ENCODE results near the gene SOD1.
"Not testable (repeated sequence)": the region's sequence is repeated elsewhere in the genome, so short reads cannot be mapped to it uniquely, and the experiment has no call there.

Gene SOD1

DNA sequence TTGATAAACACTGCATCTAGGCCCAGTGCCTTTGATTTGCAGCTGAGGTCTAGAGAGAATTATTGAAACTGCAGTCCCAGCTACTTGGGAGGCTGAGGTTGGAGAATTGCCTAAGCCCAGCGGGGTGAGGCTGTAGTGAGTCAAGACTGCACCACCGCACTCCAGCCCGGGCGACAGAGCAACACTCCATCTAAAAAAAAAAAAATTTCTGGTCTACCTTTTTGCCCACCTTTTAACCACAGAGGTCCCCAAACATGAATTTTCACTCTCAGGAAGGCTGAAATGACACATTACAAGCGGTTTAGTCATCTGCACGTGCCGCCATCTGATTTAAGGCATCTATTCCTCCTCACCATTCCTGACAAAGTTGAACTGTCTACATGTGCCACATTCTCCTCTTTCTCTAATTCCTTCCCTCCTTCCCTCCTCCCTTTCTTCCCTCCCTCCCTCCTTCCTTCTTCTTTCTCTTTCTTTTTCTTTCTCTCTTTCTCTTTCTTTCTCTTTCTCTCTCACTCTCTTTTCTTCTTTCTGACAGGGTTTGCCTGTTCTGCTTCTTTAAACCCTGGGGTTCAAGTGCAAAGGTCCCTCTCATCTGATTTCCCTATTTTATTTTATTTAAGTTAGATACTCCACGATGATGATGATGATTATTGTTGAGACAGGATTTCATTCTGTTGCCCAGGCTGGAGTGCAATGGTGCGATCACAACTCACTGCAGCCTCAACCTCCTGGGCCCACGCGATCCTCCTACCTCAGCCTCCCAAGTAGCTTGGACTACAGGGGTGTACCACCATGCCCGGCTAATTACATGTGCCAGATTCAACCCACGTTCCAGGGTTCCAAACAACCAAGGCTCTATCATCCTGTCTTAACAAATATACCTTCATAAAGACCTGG, 3.0 kb upstream of the SOD1 start:
- no peak for DNase-seq (ENCODE audit: low spot score)

DNA sequence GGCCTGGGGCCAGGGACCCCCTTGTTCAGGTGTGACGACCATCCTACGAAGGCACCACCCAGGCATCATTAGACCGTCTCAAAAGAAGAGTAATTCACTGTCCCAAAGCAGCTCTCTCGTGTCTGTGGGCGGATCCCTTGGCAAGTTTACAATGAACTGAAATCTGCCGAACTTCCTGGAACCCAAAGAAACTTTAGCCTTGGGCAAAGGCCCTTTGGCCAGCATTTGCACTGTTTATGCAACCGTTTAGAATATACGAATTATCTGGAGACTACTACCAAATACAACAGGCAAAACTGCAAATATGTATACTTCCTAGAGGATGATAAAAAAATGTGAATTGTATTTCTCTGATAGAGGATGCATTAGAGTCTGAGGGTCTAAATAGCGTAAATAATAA, 1.4 kb upstream of the SOD1 start:
- peak; percentile 47 for DNase-seq (ENCODE audit: low spot score)

GRCh38 chr21:31659286-31659535, 282 bp upstream of the SOD1 start:
- DNase-seq (ENCODE audit: low spot score) = no peak

DNA sequence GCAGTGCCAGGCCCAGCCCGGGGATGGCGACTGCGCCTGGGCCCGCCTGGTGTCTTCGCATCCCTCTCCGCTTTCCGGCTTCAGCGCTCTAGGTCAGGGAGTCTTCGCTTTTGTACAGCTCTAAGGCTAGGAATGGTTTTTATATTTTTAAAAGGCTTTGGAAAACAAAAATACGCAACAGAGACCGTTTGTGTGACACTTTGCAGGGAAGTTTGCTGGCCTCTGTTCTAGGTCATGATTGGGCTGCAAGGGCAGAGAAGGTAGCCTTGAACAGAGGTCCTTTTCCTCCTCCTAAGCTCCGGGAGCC, 719 bp downstream of the SOD1 start:
- DNase-seq (ENCODE audit: low spot score) = no peak

DNA sequence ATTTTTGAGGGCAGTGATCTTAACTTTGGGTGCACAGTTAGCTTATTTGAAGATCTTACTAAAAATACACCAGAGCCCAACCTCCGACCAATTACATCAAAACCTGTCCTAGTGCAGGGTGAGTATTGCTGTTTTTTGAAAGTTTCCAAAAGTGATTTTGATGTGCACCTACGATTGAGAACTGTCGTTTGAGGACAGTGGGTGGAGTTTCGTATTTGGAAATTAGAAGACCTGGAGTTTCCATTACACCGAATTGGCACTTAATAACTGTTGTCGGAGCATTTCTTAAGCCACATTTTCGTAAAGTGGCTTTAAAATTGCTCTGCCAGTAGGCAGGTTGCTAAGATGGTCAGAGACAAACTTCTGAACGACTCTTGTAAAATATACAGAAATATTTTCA, 1.1 kb downstream of the SOD1 start:
- DNase-seq (ENCODE audit: low spot score) = peak; percentile 40

GRCh38 chr21:31663584-31664249, 4.2 kb downstream of the SOD1 start:
- DNase-seq (ENCODE audit: low spot score) = no peak

DNA sequence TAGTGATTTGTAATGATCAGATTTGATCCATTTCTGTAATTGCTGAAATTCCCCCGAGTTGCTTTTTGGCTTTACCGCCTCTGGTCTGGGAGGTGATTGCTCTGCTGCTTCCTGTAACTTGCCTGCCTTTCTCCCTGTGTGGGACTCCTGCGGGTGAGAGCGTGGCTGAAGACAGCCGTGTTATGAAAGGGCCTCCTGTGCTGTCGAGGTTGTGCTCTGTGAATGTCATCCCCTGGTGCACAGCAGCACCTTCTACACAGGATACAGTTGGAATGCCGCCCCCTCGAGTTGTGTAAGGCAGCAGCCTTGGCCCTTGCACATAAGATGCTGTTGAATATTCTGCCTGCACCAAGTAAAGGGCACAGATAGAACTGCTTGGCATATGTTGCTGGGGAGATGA, 5.9 kb downstream of the SOD1 start:
- no peak for DNase-seq (ENCODE audit: low spot score)

- not testable (repeated sequence) for DNase-seq (ENCODE audit: low spot score)
Measured at GRCh38 chr21:31665869-31666268, 6.4 kb downstream of the SOD1 start.

DNA sequence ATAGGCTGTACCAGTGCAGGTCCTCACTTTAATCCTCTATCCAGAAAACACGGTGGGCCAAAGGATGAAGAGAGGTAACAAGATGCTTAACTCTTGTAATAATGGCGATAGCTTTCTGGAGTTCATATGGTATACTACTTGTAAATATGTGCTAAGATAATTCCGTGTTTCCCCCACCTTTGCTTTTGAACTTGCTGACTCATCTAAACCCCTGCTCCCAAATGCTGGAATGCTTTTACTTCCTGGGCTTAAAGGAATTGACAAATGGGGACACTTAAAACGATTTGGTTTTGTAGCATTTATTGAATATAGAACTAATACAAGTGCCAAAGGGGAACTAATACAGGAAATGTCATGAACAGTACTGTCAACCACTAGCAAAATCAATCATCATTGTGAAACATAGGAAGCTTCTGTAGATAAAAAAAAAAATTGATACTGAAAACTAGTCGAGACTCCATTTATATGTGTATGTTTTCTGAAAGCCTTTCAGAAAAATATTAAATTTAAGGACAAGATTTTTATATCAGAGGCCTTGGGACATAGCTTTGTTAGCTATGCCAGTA, 7.0 kb downstream of the SOD1 start:
- DNase-seq (ENCODE audit: low spot score) = no peak

DNA sequence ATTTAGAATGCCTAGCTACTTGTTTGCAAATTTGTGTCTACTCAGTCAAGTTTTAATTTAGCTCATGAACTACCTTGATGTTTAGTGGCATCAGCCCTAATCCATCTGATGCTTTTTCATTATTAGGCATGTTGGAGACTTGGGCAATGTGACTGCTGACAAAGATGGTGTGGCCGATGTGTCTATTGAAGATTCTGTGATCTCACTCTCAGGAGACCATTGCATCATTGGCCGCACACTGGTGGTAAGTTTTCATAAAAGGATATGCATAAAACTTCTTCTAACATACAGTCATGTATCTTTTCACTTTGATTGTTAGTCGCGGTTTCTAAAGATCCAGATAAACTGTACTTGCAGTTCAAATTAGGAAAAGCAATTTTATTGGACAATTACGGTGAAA, 7.6 kb downstream of the SOD1 start:
- no peak for DNase-seq (ENCODE audit: low spot score)

DNA sequence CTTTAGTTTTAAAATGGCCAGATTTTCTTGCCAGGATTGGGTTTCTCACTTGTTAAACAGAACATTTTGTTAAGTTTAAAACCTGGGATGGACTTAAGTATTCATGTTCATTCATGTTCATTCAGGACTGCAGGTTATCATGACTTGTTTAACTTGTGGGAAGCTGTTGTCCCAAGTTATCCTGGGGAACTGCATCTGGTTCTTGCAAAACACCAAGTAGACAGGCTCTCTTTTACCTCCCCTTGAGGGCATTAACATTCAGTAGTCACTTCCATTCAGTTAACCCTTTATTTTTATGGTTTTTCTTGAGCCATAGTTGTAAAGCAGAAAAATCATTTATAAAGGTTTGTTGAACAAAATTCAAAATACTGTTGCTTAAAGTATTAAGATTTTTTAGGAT, 8.1 kb downstream of the SOD1 start:
- DNase-seq (ENCODE audit: low spot score) = no peak

- DNase-seq (ENCODE audit: low spot score) = no peak
Measured at GRCh38 chr21:31668651-31669491, 9.4 kb downstream of the SOD1 start.

GRCh38 chr21:31670070-31670469, 10.6 kb downstream of the SOD1 start:
- no peak for DNase-seq (ENCODE audit: low spot score)

- DNase-seq (ENCODE audit: low spot score) = no peak
Measured at GRCh38 chr21:31671146-31671716, 11.7 kb downstream of the SOD1 start.

DNA sequence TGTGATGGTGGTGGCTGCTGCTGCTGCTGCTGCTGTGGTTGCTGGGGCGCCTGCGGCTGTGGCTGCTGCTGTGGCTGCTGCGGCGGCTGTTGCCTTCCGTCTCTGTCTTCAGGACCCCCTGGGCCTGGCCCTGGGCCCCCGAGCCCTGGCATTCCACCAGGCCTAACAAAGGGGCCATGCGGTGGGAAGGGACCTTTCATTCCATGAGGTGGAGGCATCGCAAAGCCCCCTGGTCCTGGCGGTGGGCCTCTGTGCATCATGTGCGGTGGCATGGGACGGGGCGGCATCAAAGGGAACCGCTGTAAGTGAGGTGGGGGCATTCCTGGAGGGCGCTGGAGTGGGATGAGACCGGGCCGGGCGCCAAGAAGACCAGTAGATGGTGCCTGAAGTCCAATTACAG, 12.4 kb downstream of the SOD1 start:
- no peak for DNase-seq (ENCODE audit: low spot score)

DNA sequence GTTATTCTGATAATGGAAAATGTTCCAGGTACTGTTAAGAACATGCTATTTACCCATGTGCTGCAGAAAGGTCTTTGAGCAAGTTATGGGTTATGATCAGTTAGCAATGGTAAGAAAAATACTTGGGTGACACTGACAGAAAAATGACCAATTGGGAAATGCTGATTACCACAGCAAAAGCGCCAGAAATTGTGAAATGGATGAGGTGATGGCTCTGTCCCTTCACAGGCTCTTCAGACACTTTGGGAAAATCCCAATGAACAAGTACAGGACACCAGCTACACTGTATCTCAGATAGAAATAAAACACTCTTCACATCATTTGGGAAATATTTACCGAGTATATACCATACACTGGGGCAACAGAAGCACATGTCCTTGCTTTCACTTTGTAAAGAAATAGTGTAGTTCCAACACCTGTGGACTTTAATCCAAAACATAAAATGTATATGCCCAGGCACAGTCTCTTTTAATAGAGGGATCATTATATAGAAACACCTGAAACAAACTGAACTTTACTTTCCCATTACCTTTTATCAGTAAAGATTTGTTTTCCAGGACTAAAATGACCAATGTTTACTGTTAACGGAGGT, 13.9 kb downstream of the SOD1 start:
- no peak for DNase-seq (ENCODE audit: low spot score)

GRCh38 chr21:31675318-31675717, 15.8 kb downstream of the SOD1 start:
- DNase-seq (ENCODE audit: low spot score) = no peak

DNA sequence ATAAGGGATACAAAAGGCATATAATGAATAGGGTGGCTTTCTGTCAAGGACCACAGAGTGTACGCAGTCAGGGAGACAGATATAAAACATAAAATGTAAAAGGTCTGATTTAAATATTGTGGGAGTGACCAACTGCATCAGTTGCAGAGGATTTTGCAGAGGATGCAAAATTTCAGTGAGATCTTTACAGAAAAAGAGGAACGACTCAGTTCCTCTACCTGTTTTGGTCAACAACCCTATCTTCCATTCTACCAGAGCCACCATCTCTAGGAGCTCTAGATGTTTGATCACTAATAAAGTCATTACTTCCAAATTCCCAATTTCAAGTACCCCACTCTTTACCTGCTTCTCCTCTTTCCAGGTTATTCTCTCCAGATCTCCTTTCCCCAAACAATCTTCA, 16.5 kb downstream of the SOD1 start:
- no peak for DNase-seq (ENCODE audit: low spot score)

- no peak for DNase-seq (ENCODE audit: low spot score)
Measured at GRCh38 chr21:31677047-31677446, 17.6 kb downstream of the SOD1 start.

DNA sequence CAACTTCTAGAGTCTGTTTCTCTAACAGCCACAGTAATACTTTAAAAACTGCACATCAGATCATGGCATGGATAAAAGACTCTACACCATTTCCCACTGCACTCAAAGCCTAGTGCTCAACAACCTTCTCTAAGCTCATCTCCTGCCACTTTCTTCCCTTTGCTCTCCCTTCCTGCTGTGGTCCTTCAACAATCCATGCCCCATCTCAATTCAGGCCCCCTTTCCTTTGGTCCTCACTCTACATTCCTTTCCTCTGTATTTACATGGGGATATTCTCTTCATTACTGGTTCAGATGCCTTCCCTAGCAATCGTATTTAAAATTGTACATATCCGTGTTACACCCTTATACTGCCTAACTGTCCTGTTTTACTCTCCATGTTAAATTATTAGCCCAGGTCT, 19.0 kb downstream of the SOD1 start:
- no peak for DNase-seq (ENCODE audit: low spot score)

GRCh38 chr21:31682620-31683019, 23.1 kb downstream of the SOD1 start:
- no peak for DNase-seq (ENCODE audit: low spot score)

DNA sequence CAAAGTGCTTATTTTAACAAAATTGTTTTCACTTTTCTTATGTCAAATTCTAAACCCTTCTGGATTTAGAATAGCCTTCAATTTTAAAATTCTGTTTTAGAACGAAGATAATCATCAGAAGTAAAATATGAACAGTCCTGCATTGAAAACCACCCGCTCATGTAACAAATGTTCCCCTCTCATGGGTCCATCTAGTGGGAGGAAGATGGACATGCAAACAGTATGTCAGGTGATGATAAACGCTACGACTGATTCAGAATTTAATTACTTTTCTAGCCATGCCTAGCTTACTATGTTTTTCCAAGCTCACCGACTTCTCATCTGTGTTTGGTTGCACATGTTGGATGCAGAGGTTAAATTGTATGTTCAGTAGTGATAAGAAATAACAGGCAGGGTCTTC, 23.5 kb downstream of the SOD1 start:
- DNase-seq (ENCODE audit: low spot score) = no peak

Data from hematopoietic multipotent progenitor cell treated with erythropoietin and hydrocortisone succinate and interleukin-3 and kit ligand, for 15 days (in vitro differentiated cells).